ENCODE measurements around the gene FANCC. TPM values are rescaled to one million over a fixed set of nuclear protein-coding genes. Genes with fewer than 3 reads are reported as not detected.

Gene FANCC
- total and polyA plus RNA-seq, 2 of the 13 experiments (the other 11 are each of a cell fraction or from before 2014, with no cell fraction given), result 7.4 to 8.6 TPM

GRCh38 chr9:95201206-95201605 is 116.3 kb downstream of the FANCC start (continued):
- TF ChIP-seq ZNF142 (CRISPR knock-in tag; IDR thresholded peaks at IDR 0.05), result no peak
- no peak for TF ChIP-seq FOXK2 (IDR thresholded peaks at IDR 0.05)

- intact Hi-C loops (cut with micrococcal nuclease; ENCODE audit: unreplicated experiment) (no loop called here), in situ Hi-C loops (cut with HindIII; ENCODE audit: extremely low pct_ligation_motif_present, low pct_unique_long_range_greater_than_20kb) (no loop called here)
- H3K27me3 ChIP-seq (ENCODE audit: control insufficient read depth in 1 of 2, insufficient read depth in 2 of 2, low read length in 2 of 2), result no peaks in the 10 kb centered on the region
- WGBS (ENCODE audit: low lambda C conversion rate), result 93% methylated on average over 3 of the region's 3 CpGs
- H3K36me3 ChIP-seq (replicated peaks in 1 of 2; ENCODE audit: control insufficient read depth in 1 of 2, insufficient read depth in 2 of 2, low read length in 2 of 2), result no peaks in the 10 kb centered on the region
- no peaks in the 10 kb centered on the region for H3K9me3 ChIP-seq (ENCODE audit: low read length)
- no peaks in the 10 kb centered on the region for H4K20me1 ChIP-seq (ENCODE audit: insufficient read depth, low read length)
- CTCF ChIA-PET (ENCODE audit: low intra/inter-chr PET ratio, low total read pairs), result no interaction called here
- FAIRE-seq (no peak), DNase-seq (ENCODE audit: low spot score) (no peak), ATAC-seq (no peak)
- no peaks in the 10 kb centered on the region for H3K4me1 ChIP-seq (ENCODE audit: insufficient read depth, low read length)
- POLR2A ChIA-PET, result no interaction called here
- H2AFZ ChIP-seq (ENCODE audit: low read length), result no peak overlapping the region
- no peak overlapping the region for H3K4me2 ChIP-seq (ENCODE audit: low read depth, low read length)
- no peaks in the 10 kb centered on the region for H3K79me2 ChIP-seq (ENCODE audit: insufficient read depth, low read length)
- BruUV-seq (replicated peaks), result no TSS peak
- H3K9ac ChIP-seq (ENCODE audit: insufficient read depth, low read depth, low read length), result no peak overlapping the region
- H3K4me3 ChIP-seq (replicated peaks in 1 of 3; ENCODE audit: insufficient read depth in 1 of 3, low read depth in 2 of 3, low read length in 3 of 3), result no peak overlapping the region
- no peak overlapping the region for H3K27ac ChIP-seq (ENCODE audit: extremely low read length, insufficient read depth, low read length)
- TF ChIP-seq TERF1 (CRISPR knock-in tag; IDR thresholded peaks at IDR 0.05) (no peak), HDAC2 (CRISPR knock-in tag; IDR thresholded peaks at IDR 0.05) (no peak), RXRB (CRISPR knock-in tag; IDR thresholded peaks at IDR 0.05; ENCODE audit: borderline replicate concordance) (no peak), ZNF124 (CRISPR knock-in tag; IDR thresholded peaks at IDR 0.05) (no peak), ZNF101 (CRISPR knock-in tag; IDR thresholded peaks at IDR 0.05; ENCODE audit: borderline replicate concordance, low read depth) (no peak), NFKBIZ (CRISPR knock-in tag; IDR thresholded peaks at IDR 0.05) (no peak), NFE2L1 (CRISPR knock-in tag; IDR thresholded peaks at IDR 0.05; ENCODE audit: borderline replicate concordance) (no peak), ZBTB25 (CRISPR knock-in tag; IDR thresholded peaks at IDR 0.05) (no peak), ZNF674 (CRISPR knock-in tag; IDR thresholded peaks at IDR 0.05; ENCODE audit: low read depth) (no peak), ATAD3A (CRISPR knock-in tag; IDR thresholded peaks at IDR 0.05) (no peak), CSRNP2 (CRISPR knock-in tag; conservative IDR thresholded peaks at IDR 0.05; ENCODE audit: low read depth) (no peak)
Measured at GRCh38 chr9:95197692-95198271, 119.7 kb downstream of the FANCC start.
